Stimulated activated CD8-positive, alpha-beta memory T cell treated with anti-CD3 and anti-CD28 coated beads, Interleukin-15, amount 100 ng/mL, for 48 hours (primary cell): Measurements from ENCODE around the gene TBC1D28.
"Not testable (repeated sequence)": the region's sequence is repeated elsewhere in the genome, so short reads cannot be mapped to it uniquely, and the experiment has no call there.

Experiments used
- DNase-seq, 2 donors: peaks; one replicate each; pipeline ENCODE4 v3.0.0-alpha.2; 2020; ENCODE audit warnings: low read depth in 2 of 2

TBC1D28 gene

DNA sequence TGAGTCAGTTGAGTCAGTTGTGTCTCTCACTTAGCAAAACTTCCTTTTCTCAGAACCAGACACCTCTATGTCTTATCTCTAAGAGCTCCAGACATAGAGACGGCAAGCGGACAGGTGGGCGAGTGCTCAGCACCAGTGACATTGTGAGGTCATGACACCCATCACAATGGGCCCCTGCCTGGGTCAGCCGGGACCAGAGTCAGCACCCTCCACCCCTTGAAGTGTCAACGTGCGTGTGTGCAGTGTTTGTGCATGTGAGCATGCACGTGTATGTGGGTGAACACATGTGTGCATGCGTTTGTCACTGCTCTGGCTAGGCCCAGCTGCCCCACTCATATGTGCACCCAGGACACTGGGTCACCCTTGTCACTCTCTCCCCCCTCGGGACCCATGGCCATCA lies at the start of gene TBC1D28:
TSS of gene TBC1D28 (minus strand) at position 101 of the 400 bp plus-strand sequence. CDS start 3,039 bp downstream, outside the sequence.
- not testable (repeated sequence) for DNase-seq

DNA sequence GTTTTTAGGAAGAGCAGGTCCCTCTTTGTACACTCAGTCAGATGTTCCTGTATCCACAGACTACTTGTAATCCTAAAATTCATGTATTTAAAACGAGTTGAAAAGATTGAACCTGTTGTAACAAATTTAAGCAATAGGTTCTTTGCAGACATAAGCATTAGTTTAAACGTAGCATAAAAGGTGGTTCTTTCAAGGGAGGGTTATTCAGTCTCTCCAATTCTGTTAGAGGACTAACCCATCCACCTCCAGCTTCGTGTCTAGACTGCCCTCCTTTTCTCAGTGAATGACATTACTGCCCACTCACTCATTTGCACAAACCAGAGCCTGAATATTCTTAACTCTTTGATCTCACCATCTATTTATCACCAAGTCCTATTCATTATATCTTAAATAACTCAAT lies 38.5 kb upstream of the TBC1D28 start:
- DNase-seq: not testable (repeated sequence)

DNA sequence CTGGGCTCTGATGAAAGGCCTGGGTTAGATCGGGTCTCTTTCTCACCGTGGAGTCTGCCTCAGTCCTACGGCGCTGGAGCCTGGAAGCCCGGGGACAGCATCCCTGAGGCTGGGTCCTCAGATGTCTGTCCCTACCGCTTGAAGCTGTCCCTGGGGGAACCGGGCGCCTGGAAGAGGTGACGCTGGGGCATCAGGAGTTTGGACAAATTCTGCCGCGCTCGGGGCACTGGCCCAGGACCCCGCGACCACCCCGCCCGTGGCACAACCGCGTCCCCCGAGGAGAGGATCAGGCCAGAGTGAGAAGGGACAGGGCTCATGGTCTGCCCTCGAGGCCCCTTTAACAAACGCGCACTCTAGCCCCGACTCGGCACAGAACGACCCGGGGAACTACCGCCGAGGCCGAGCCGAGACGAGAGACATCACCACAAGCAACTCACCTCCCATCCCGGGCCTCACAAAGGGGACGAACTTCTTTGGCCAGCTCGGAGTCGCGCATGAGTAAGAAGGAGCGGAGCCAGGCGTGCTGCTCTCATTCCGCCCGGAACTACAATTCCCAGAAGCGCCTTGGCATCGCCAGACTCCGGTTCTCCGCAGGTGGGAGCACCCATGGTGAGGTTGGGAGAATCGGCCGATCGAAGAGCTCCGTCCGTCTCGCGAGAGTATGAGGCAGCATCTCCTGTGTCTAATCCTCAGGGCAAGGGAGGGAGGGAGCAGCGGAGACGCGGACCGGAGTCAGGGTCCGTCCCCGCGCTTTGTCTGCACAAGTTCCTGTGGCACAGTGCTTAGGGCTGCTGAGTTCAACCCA lies 37.8 kb upstream of the TBC1D28 start, which contains the start of gene FOXO3B:
TSS of gene FOXO3B (minus strand) at position 548 of the 805 bp plus-strand sequence. CDS start 663 bp downstream, outside the sequence.
- DNase-seq: peak; percentile 68 to 73

DNA sequence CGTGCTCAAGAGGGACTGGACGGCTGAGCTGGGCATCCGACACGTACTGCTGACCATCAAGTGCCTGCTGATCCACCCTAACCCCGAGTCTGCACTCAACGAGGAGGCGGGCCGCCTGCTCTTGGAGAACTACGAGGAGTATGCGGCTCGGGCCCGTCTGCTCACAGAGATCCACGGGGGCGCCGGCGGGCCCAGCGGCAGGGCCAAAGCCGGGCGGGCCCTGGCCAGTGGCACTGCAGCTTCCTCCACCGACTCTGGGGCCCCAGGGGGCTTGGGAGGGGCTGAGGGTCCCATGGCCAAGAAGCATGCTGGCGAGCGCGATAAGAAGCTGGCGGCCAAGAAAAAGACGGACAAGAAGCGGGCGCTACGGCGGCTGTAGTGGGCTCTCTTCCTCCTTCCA lies 33.2 kb upstream of the TBC1D28 start:
- not testable (repeated sequence) for DNase-seq

DNA sequence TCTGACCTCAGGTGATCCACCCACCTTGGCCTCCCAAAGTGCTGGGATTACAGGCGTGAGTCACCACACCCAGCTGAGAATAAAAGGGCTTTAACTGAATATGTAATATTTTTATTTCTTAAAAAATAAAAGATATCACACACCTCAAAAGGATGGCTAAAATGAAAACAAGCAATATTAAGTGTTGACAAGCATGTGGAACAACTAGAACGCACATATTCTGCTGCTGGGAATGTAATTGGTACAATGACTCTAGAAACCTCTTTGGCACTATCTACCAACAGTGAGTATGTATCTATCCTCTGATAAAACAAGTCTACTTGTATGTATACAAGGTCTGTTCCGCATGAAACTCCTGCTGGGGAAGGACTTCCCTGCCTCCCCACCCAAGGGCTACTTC lies 32.7 kb upstream of the TBC1D28 start:
- not testable (repeated sequence) for DNase-seq

GRCh38 chr17:18672395-18673227 lies 28.4 kb upstream of the TBC1D28 start:
- DNase-seq: not testable (repeated sequence)

DNA sequence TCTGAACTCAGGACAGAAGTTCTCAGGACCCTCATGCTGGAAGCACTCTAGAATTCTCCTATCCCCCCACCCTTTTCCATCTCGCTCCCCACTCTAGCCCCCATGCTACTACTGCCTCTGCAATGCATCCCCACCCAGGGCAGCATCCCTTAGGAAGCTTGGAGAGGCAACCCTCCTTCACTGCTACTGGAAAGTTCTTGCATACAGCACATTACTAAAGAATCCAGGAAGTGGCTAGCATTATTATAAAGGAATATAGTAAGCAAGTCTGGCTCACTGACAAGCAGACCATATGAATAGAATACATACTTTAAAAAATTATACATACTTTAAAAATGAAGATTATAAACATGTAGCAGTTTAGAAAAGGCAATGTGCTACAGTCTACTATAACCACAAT lies 24.4 kb upstream of the TBC1D28 start:
- DNase-seq: not testable (repeated sequence)

DNA sequence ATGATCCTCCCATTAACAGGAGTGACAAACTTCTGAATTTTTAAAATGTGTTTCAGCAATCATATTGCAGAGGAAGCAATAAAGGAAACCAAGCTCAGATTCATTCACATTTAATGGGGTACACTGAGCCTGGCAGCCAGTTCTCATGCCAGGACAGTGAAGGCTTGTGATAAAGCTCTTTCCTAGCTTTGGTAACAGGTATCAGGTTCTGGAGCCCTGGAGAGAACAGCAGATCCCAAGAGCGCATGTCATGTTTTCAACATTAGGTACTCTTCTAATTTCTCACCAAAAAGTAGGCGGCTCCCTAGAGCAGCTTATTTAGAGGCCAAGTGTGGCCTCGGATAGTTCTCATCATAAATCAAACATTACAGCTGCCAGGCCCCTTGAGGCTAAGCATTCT lies 23.3 kb upstream of the TBC1D28 start:
- DNase-seq: not testable (repeated sequence)

- DNase-seq: not testable (repeated sequence)
These were observed 22.1 kb upstream of the TBC1D28 start for GRCh38 chr17:18666326-18666725.

DNA sequence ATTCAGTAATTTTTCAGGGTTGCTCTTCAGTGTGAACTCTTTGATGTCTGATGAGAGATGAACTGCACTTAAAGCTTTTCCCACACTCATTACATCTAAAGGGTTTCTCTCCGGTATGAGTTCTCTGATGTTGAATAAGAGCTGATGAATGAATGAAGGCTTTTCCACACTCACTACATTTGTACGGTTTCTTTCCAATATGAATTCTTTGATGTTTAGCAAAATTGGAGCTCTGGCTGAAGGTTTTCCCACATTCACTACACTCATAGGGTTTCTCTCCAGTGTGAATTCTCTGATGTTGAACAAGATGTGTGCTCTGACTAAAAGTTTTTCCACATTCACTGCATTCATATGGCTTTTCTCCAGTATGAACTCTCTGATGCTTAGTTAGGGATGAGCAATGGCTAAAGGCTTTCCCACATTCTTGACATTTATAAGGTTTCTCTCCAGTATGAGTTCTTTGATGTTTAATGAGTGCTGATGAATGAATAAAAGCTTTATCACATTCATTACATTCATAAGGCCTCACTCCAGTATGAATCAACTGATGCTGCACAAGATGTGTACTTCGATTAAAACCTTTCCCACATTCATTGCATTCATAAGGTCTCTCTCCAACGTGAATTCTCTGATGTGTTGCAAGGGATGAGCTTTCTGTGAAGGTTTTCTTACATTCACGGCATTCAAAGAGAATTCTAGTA lies 17.9 kb upstream of the TBC1D28 start:
- DNase-seq: not testable (repeated sequence)

DNA sequence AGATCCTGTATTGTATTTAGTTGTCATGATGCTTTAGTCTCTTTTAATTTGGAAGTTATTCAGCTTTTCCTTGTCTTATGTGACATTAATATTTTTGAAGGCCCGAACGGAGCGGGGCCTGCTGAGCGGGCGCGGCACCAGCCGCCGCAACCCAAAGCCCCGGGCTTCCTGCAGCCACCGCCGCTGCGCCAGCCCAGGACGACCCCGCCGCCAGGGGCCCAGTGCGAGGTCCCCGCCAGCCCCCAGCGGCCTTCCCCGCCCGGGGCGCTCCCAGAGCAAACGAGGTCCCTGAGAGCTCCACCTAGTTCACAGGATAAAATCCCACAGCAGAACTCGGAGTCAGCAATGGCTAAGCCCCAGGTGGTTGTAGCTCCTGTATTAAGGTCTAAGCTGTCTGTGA lies 5.9 kb upstream of the TBC1D28 start:
- DNase-seq: not testable (repeated sequence)

DNA sequence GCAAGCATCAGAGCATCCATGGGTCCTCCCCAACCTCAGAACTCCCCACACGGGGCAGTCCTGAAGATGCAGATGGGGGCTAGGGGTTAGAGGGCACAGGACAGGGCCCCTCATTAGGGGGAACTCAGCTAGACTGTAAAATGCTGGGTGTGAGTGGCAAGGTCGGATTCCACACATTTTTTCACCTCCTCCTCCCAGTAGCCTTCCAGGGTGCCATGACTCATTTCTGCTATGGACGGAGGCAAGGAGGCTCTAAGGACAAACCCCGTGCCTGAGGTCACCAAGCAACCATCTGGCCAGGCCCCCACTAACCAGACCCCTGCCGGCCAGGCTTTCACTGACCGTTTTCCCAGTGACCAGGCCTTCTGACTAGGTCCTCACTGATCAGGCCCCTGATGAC lies 1.1 kb downstream of the TBC1D28 start:
- not testable (repeated sequence) for DNase-seq

DNA sequence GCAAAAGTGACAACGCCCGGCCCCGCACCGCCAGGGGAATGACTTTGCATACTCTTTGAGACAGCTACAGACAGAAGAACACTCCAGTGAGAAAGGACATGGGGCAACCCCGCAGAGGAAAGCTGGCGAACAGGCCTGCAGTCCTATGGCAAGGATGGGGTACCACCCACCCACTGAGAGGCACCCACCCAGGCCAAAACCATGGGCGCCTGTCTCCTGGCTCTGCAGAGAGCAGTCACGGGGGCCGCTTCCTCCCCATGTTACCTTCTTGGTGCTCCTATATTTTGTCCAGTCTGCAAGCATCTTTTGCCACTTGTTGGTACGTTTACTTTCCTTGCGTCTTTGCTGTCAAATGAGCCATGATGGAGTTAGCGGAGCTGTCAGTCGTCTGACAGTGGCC lies 5.8 kb downstream of the TBC1D28 start:
- DNase-seq: not testable (repeated sequence)

- DNase-seq: not testable (repeated sequence)
These were observed 8.0 kb downstream of the TBC1D28 start for GRCh38 chr17:18636237-18636636.

DNA sequence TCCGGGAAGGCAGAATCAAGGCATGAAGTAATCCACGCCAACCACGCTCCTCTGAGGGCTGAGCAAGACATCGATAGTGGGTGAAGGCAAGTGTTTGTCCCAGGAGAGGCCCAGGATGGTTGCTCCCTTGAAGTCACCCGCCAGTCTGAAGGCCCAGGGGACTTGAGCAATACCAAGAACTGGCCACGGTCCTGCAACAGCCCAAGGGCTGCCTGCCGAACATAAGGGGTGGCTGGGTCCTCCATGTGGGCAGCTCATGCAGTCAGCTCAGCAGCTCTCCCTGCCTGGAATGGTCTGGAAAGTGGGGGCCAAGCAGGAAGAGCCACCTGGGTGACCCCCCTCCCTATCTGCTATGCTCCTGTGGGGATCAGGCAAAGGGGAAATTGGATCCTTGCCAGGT lies 8.4 kb downstream of the TBC1D28 start:
- not testable (repeated sequence) for DNase-seq

GRCh38 chr17:18634550-18635263 lies 9.5 kb downstream of the TBC1D28 start:
- DNase-seq: not testable (repeated sequence)

- no peak for DNase-seq
These were observed 17.9 kb downstream of the TBC1D28 start for GRCh38 chr17:18626152-18626870.

GRCh38 chr17:18625509-18626104 lies 18.6 kb downstream of the TBC1D28 start:
- DNase-seq: peak; percentile 83 to 92

DNA sequence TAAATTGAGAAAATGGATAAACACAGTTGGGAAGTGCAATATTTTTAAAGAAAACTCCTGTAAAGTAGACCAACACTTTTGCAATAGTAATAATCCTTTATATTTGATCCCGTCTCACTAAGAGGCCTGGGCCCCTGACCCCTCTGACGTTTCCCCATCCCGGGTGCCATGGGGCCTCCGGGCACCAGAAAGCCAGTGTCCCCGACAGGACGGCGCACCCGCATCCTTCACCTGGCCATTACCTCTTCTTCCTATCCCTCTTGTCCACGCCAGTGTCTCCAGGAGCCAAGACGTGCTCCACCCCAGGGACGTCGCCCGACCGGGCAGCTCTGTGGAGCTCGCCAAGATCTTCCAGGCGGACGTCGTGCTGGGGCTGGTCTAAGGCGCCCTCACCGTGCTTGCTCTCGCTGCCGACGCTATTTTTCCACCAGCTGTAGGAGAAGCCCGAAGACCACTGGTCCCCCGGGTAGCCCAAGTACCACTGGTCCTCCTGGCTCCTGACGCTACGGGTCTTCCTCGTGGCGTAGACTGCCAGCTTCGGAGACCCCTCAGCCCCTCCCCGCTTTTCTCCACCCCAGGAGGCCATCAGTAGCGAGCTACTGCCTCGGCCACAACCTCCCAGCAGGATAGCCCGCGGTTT lies 19.2 kb downstream of the TBC1D28 start:
- not testable (repeated sequence) for DNase-seq

GRCh38 chr17:18617613-18618012 lies 26.6 kb downstream of the TBC1D28 start:
- DNase-seq: not testable (repeated sequence)
